GM21447 (cell line): Measurements from ENCODE around the gene TMEM144.

Experiments
- ATAC-seq: cut with Tn5 transposase; IDR thresholded peaks from one replicate; pipeline ENCODE4 v1.9.1; 2021; ENCODE audit not compliant: unreplicated experiment

Gene TMEM144

DNA sequence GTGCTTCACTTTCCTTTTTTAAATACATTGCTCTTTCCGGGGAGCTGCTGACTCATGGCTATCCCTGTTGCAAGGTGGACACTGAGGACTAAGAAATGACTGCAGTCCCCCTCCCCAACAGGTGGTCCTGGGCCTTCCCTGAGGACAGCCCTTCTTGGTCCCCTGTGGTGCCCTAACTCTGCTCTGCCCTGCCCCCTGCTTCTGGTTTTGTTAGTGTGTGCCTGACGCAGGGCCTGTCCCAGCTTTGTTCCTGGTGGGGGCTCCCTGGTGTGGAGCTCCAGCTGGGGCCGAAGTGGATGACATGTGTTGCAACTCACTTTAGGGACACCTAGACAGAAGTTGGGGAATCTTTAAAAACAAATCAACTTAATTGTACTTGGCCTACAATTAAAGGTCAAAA lies 81.9 kb downstream of the TMEM144 start:
- ATAC-seq, result no peak

GRCh38 chr4:158295053-158295452 lies 84.8 kb downstream of the TMEM144 start:
- no peak for ATAC-seq

- ATAC-seq, result no peak
Measured at GRCh38 chr4:158297866-158298265, 87.6 kb downstream of the TMEM144 start.

GRCh38 chr4:158299459-158300007 lies 89.2 kb downstream of the TMEM144 start:
- no peak for ATAC-seq

DNA sequence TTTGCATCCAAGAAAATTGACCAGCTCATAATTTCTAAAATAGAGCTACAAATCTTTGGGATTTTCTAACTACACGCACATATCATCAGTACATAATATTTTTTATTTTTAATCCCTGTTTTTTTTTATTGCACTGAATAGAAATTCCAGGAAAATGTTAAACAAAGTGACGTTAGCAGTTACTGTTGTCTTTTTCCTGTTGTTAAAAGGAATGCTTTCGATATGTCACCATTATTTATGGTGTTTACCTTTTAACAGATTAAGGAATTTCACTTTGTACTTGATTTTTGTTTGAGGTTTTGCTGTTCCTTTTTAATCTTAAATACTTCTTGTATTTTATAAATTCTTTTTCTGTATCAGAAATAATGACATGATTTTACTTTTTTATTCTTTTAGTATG lies 89.7 kb downstream of the TMEM144 start:
- no peak for ATAC-seq

- no peak for ATAC-seq
Measured at GRCh38 chr4:158302076-158302866, 92.0 kb downstream of the TMEM144 start.

GRCh38 chr4:158304694-158305093 lies 94.4 kb downstream of the TMEM144 start:
- ATAC-seq, result no peak
